A549 treated with Mapracorat at 1 μM for 4 hours (cell line): Measurements from ENCODE around the gene TTC9C. TPM values are rescaled to one million over a fixed set of nuclear protein-coding genes. Genes with fewer than 3 reads are reported as not detected.

Experiments
- total RNA-seq: library from RNA; stranded (reverse); fragments of 200-300 nt; extraction: Qiagen RNA extraction; gene quantifications from 5 replicates; pipeline ENCODE4 v1.2.3, GENCODE V29; 2022

TTC9C gene
- 28.9 to 34.9 TPM (median 31.7 TPM) in 5 replicates for total RNA-seq

GRCh38 chr11:62728171-62728988 lies at the start of gene TTC9C:
Gene TTC9C (plus strand): TSS chr11:62728486. CDS start chr11:62728849, 363 bp downstream.

DNA sequence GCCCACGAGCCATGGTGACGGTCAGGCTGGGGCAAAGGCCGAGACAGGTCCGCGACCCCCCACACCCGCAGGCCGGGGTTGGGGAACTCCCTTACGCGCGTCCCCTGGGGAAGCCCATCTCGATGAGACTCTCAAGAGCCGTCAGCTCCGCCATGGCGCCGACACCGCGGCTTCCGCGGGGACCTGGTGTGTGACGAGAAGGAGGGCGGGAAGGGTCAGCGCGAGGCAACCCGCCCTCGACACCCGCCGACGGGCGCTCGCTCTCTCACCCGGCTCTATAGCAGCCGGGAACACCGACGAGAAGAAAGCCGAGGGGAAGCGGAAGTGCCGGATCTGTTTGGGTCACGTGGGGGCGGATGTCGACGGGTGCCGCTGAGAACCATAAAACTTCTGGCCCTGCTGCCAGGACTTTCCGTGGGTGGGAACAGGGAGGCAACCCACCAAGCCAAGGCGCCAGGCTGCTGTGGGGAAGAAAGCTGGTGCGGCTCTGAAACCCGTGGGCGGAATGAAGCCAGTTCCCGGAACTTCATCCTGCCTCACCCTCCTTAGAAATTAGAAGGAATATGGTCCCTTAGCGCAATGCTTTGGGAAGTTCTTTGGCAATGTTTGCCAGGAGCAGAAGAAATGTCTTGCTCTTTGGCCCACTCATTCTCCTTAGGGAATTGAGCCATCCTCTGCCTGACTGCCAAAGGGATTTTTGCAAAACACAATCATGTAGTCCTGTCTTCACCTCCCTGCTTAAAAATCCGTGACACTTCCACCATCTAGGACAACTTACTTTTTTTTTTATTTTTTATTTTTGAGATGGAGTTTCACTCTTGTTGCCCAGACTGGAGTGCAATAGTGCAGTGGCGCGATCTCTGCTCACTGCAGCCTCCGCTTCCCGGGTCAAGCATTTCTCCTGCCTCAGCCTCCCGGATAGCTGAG lies 49.3 kb upstream of the TTC9C start, which contains the start of gene UBXN1:
Gene UBXN1 (minus strand): TSS at position 304 of the 927 bp plus-strand sequence. CDS start 150 bp downstream, at position 154.

GRCh38 chr11:62689421-62690183 lies 38.7 kb upstream of the TTC9C start, which contains the start of gene LRRN4CL:
Gene LRRN4CL (minus strand): TSS chr11:62689530. CDS start chr11:62688508, 1,022 bp downstream.

GRCh38 chr11:62707277-62707861 lies 20.9 kb upstream of the TTC9C start, which contains the start of the genes BSCL2 and GNG3:
Gene BSCL2 (minus strand): TSS chr11:62707424. CDS start chr11:62707195, 229 bp downstream.
Gene GNG3 (plus strand): TSS chr11:62707676. CDS start chr11:62708296, 620 bp downstream.

GRCh38 chr11:62727165-62727871 lies 968 bp upstream of the TTC9C start, which contains the start of gene HNRNPUL2:
Gene HNRNPUL2 (minus strand): TSS chr11:62727457. CDS start chr11:62727156, 301 bp downstream.

DNA sequence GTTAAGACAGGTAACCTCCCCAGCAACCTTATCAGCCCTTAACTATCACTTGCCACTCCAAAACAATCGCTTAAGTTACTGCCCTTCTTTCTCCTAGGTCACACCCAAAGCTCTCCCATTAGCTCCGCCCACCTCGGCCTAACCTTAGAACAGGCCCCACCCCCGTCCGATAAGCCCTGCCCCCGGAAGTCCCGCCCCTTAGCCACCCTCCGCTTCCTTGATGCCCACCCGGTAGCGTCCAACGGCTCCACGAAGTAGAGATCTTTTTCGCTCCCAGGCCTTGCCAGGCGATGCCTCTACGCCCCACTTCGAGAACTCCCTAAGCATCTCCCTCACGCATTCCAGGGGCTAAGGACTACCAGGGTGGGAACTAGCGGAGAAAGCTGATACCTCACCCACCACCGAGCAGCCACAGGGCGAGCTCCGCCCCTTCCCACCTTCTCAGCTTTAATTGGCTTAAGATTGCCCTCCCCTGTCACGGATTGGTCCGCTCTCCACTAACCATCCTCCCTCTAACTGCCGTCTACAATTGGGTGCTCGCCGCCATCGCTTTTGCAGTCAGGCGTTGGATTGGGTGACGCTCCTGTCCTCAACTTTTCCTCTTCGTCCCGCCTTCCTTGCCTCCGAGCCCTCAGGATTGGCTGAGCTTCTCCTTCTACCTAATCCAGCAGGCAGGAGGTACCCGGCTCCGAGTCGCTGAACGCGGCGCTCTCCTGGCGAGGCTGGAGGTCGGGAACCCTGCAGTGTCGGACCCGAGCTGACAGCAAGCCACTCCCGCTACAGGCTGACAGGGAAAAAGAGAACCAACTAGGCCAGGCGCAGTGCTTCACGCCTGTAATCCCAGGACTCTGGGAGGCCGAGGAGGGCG lies 25.7 kb downstream of the TTC9C start, which contains the start of gene ZBTB3:
Gene ZBTB3 (minus strand): TSS at position 425 of the 868 bp plus-strand sequence. CDS start 496 bp downstream, outside the sequence.

GRCh38 chr11:62771144-62772021 lies 43.1 kb downstream of the TTC9C start, which contains the start of gene TAF6L:
Gene TAF6L (plus strand): TSS chr11:62771396. CDS start chr11:62775784, 4,388 bp downstream.

GRCh38 chr11:62787005-62787759 lies 58.9 kb downstream of the TTC9C start, which contains the start of gene TMEM179B:
Gene TMEM179B (plus strand): TSS chr11:62787402. CDS start chr11:62787432, 30 bp downstream.

Other genes starting within 250 kb of the TTC9C start
- gene AHNAK, start 181.7 kb upstream of the TTC9C start, total RNA-seq = 288 to 390 TPM (median 357 TPM) in 5 replicates
- gene EEF1G, start 154.6 kb upstream of the TTC9C start, total RNA-seq = 1,940 to 2,067 TPM (median 1,987 TPM) in 5 replicates
- gene TUT1, start 137.0 kb upstream of the TTC9C start, total RNA-seq = 13.6 to 16.7 TPM (median 16.4 TPM) in 5 replicates
- 84.2 to 90.9 TPM (median 87.8 TPM) in 5 replicates for gene MTA2, start 126.6 kb upstream of the TTC9C start, total RNA-seq
- 18.3 to 27.8 TPM (median 22.2 TPM) in 5 replicates for gene EML3, start 115.7 kb upstream of the TTC9C start, total RNA-seq
- gene ROM1, start 115.2 kb upstream of the TTC9C start, total RNA-seq = 3.5 to 4.8 TPM (median 4.3 TPM) in 5 replicates
- gene B3GAT3, start 106.5 kb upstream of the TTC9C start, total RNA-seq = 40.7 to 59.1 TPM (median 53.6 TPM) in 5 replicates
- gene GANAB, start 81.9 kb upstream of the TTC9C start, total RNA-seq = 226 to 272 TPM (median 254 TPM) in 5 replicates
- 16.6 to 22.4 TPM (median 21.4 TPM) in 5 replicates for gene INTS5, start 75.2 kb upstream of the TTC9C start, total RNA-seq
- gene C11orf98, start 63.3 kb upstream of the TTC9C start, total RNA-seq = 120 to 142 TPM (median 133 TPM) in 5 replicates
- 9.8 to 16.3 TPM (median 14.4 TPM) in 5 replicates for gene CSKMT, start 63.2 kb upstream of the TTC9C start, total RNA-seq
- gene UQCC3, start 56.8 kb upstream of the TTC9C start, total RNA-seq = 27.0 to 39.9 TPM (median 36.2 TPM) in 5 replicates
- gene LBHD1, start 56.2 kb upstream of the TTC9C start, total RNA-seq = 3.1 to 5.1 TPM (median 4.6 TPM) in 5 replicates
- 102 to 125 TPM (median 116 TPM) in 5 replicates for gene UBXN1, start 49.4 kb upstream of the TTC9C start, total RNA-seq
- gene LRRN4CL, start 39.0 kb upstream of the TTC9C start, total RNA-seq = 0.06 to 0.24 TPM (median 0.09 TPM) in 4 of 5 replicates, not detected in the other
- gene BSCL2, start 21.1 kb upstream of the TTC9C start, total RNA-seq = 54.7 to 81.4 TPM (median 71.3 TPM) in 5 replicates
- gene GNG3, start 20.8 kb upstream of the TTC9C start, total RNA-seq = not detected in 5 replicates
- gene HNRNPUL2, start 1.0 kb upstream of the TTC9C start, total RNA-seq = 36.4 to 41.5 TPM (median 40.5 TPM) in 5 replicates
- gene ZBTB3, start 25.7 kb downstream of the TTC9C start, total RNA-seq = 1.1 to 1.8 TPM (median 1.6 TPM) in 5 replicates
- gene POLR2G, start 33.1 kb downstream of the TTC9C start, total RNA-seq = 165 to 180 TPM (median 178 TPM) in 5 replicates
- gene TAF6L, start 42.9 kb downstream of the TTC9C start, total RNA-seq = 11.7 to 16.5 TPM (median 12.7 TPM) in 5 replicates
- gene TMEM179B, start 58.9 kb downstream of the TTC9C start, total RNA-seq = 78.3 to 95.8 TPM (median 85.2 TPM) in 5 replicates
- 18.5 to 27.8 TPM (median 26.5 TPM) in 5 replicates for gene TMEM223, start 63.5 kb downstream of the TTC9C start, total RNA-seq
- gene NXF1, start 77.0 kb downstream of the TTC9C start, total RNA-seq = 41.1 to 56.6 TPM (median 51.1 TPM) in 5 replicates
- gene STX5, start 103.6 kb downstream of the TTC9C start, total RNA-seq = 19.5 to 24.9 TPM (median 24.1 TPM) in 5 replicates
- not detected in 5 replicates for gene TEX54, start 104.4 kb downstream of the TTC9C start, total RNA-seq
- 74.3 to 86.7 TPM (median 77.3 TPM) in 5 replicates for gene WDR74, start 111.1 kb downstream of the TTC9C start, total RNA-seq
- gene SLC3A2, start 152.4 kb downstream of the TTC9C start, total RNA-seq = 846 to 1,033 TPM (median 970 TPM) in 5 replicates
- gene CHRM1, start 192.9 kb downstream of the TTC9C start, total RNA-seq = 0.06 to 0.21 TPM (median 0.10 TPM) in 5 replicates